ENCODE results near the gene PRKRA. TPM values are rescaled to one million over a fixed set of nuclear protein-coding genes. Genes with fewer than 3 reads are reported as not detected.
"Not testable (repeated sequence)": the region's sequence is repeated elsewhere in the genome, so short reads cannot be mapped to it uniquely, and the experiment has no call there.

Gene PRKRA
- total RNA-seq, 3 donors from 2014 or later: 61.3 to 73.9 (median 69.1) TPM

DNA sequence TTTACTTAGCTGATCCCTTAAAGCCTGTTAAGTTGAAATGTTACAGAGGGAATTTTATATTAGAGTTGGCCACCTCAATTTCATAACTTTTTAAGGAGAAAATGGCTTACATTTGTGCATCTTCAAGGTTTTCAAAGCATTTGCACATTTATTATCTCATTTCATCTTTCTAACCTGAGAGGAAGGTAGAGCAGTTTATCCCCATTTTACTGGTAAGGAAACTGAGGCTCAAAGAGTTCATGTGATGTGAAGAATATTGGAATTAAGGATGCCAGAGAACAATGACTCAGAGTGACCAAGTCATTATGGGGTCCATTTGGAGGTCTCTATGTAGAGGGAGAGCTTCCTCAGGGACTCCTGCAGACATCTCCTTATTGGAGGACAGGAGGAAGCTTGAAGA is 35.0 kb downstream of the PRKRA start:
- Histone ChIP-seq H3K27me3 (no peaks in the 10 kb centered on the region), H3K4me1 (no peaks in the 10 kb centered on the region), H3K36me3 (no peaks in the 10 kb centered on the region), H3K27ac (no peak overlapping the region), H3K4me3 (no peak overlapping the region), H3K9me3 (no peaks in the 10 kb centered on the region)
- intact Hi-C loops (cut with DNase I; ENCODE audit: low total_unique reads): no loop called here
- no peak for DNase-seq (ENCODE audit: low spot score in 2 of 2)
- TF ChIP-seq, protein P1, sequence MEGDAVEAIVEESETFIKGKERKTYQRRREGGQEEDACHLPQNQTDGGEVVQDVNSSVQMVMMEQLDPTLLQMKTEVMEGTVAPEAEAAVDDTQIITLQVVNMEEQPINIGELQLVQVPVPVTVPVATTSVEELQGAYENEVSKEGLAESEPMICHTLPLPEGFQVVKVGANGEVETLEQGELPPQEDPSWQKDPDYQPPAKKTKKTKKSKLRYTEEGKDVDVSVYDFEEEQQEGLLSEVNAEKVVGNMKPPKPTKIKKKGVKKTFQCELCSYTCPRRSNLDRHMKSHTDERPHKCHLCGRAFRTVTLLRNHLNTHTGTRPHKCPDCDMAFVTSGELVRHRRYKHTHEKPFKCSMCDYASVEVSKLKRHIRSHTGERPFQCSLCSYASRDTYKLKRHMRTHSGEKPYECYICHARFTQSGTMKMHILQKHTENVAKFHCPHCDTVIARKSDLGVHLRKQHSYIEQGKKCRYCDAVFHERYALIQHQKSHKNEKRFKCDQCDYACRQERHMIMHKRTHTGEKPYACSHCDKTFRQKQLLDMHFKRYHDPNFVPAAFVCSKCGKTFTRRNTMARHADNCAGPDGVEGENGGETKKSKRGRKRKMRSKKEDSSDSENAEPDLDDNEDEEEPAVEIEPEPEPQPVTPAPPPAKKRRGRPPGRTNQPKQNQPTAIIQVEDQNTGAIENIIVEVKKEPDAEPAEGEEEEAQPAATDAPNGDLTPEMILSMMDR (IDR thresholded peaks at IDR 0.05): no peak
- TF ChIP-seq POLR2AphosphoS5 (IDR thresholded peaks at IDR 0.05): no peak
- TF ChIP-seq POLR2A (IDR thresholded peaks at IDR 0.05): no peak

DNA sequence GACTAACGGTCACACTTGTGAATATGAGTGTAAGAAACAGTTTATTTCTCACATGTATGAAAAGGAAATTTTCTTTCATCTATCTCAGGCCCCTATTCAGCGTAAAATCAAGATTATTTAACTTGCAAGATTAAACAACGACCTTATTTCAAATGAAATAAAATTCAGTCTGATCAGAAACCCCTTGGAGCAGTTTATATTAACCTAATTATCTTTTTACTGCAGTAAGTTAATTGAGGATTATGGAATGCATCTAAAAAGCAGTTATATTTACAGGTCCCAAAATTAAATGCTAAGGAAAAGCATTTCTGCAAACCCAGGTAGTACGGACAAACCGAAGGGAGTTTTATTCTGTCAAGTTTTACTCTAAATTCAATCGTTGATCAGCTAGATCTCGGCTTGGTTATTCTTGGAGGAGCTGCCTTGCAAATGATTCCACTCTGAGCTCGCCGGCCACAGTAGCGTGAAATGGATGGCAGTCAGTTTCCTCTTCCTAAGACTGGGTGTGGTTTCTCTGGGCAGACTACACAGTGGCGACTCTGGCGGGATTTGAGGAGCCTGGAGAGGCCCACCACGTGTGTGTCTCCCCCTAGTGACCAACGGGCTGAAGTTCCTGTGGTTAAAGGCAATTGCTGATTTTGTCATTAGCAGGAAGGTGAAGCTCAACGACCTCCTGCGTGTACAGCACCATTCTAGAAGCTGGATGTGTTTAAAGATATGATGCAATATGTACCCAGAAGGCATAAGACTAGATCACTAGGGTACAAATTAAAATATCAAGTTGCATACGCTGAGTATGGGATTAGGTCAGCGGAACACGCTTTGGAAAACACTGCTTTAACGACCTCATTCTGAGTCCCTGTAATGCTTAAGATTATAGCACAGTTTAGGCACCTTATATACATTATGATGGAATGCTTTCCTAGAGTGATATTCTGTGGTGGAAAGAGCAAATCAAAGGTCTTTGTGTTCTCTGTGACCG is 36.4 kb downstream of the PRKRA start:
- no peaks in the 10 kb centered on the region for H3K4me1 ChIP-seq
- TF ChIP-seq POLR2A (IDR thresholded peaks at IDR 0.05): no peak
- TF ChIP-seq POLR2AphosphoS5 (IDR thresholded peaks at IDR 0.05): peak; percentile 38 to 63 (median 40)
- TF ChIP-seq, protein P1 (IDR thresholded peaks at IDR 0.05): peak; percentile 75 to 91 (median 85)
- intact Hi-C loops (cut with DNase I; ENCODE audit: low total_unique reads): no loop called here
- H3K4me3 ChIP-seq: peak overlapping the region; percentile 58 to 73 (median 72)
- no peaks in the 10 kb centered on the region for H3K36me3 ChIP-seq
- no peaks in the 10 kb centered on the region for H3K9me3 ChIP-seq
- no peaks in the 10 kb centered on the region for H3K27me3 ChIP-seq
- H3K27ac ChIP-seq: peak overlapping the region; percentile 92 to 93
- peak; percentile 87 to 89 for DNase-seq (ENCODE audit: low spot score in 2 of 2)

DNA sequence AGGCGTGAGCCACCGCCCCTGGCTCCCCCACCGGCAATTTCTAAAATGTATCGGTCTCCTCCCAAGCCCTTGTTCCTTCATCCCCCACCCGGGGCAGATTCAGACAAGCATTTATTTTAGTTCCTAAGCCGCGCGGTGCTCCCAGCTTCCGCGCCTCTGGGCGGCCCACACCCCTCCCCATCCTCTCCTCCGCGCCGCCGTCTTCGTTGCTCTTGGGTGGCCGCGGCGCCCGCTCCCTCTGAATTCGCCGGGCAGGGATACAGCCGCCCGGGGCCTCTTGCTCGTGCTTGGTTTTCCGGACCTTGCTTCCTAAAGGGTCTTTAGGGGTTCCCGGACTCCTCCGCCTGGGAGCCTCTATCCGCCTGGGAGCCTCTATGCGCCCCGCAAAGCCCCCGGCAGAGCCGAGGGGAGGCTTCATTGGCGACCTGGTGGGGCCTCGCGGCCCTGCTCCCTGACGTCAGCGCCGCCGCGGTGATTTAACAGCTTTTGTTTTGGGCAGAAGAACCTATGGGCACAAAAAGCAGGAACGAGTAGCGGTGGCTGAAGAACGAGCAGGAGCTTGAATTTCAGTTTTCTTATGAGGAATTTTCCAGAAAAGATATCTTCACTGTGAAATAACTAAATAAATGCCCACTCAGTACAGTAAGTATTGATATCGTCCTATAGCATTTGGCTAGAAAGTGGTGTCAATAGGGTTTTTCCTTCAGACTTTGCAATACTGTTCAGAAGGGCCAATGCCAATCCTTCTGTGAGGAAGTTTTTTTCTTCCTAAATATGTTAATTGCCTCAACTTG is 37.3 kb downstream of the PRKRA start:
- Histone ChIP-seq H3K4me1 (no peaks in the 10 kb centered on the region), H3K36me3 (no peaks in the 10 kb centered on the region), H3K9me3 (no peaks in the 10 kb centered on the region), H3K4me3 (peak overlapping the region; percentile 58 to 73 (median 72)), H3K27me3 (no peaks in the 10 kb centered on the region), H3K27ac (peak overlapping the region; percentile 92 to 93)
- TF ChIP-seq, protein P1 (IDR thresholded peaks at IDR 0.05): peak in 2 of 3 donors; percentile 14 to 25
- TF ChIP-seq POLR2A (IDR thresholded peaks at IDR 0.05) (no peak), POLR2AphosphoS5 (IDR thresholded peaks at IDR 0.05) (peak in 1 of 3 donors; percentile 41)
- peak; percentile 30 to 63 for DNase-seq (ENCODE audit: low spot score in 2 of 2)
- intact Hi-C loops (cut with DNase I; ENCODE audit: low total_unique reads): no loop called here

DNA sequence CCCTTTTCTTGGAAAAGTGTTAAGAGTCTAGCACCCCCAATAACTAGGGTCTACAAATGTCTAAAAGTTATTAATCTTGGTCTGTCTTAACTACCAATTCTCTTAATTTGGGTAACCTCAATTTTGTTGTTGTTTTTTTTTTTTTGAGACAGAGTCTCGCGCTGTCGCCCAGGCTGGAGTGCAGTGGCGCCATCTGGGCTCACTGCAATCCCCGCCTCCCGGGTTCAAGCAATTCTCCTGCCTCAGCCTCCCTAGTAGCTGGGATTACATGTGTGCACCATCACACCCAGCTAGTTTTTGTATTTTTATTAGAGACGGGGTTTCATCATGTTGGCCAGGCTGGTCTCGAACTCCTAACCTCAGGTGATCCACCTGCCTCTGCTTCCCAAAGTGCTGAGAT is 38.5 kb downstream of the PRKRA start:
- H3K4me3 ChIP-seq; H3K4me1 ChIP-seq; H3K27me3 ChIP-seq; H3K27ac ChIP-seq; H3K36me3 ChIP-seq; intact Hi-C loops (cut with DNase I; ENCODE audit: low total_unique reads); DNase-seq (ENCODE audit: low spot score in 2 of 2); H3K9me3 ChIP-seq: not testable (repeated sequence)

DNA sequence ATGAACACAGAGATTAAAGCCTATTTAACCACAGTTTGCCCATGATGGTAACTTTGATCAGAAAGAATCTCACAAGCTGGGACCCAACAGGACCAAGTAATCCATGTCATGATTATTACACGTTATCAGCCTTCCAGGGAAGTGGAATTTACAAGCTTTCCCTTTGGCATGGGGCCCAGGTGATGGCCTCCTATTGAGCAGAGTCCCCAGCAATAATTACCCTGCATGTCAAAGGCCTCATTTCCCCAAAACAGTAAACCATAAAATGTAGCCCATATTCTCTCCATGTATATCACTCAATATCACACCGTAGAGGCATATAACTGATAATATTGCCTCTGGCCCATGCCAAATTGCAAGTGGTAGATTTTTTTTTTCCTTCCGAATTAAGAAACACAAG is 38.9 kb downstream of the PRKRA start:
- Histone ChIP-seq H3K9me3 (no peaks in the 10 kb centered on the region), H3K4me3 (no peak overlapping the region), H3K4me1 (no peaks in the 10 kb centered on the region), H3K27ac (no peak overlapping the region), H3K27me3 (no peaks in the 10 kb centered on the region), H3K36me3 (no peaks in the 10 kb centered on the region)
- DNase-seq (ENCODE audit: low spot score in 2 of 2): no peak
- intact Hi-C loops (cut with DNase I; ENCODE audit: low total_unique reads): no loop called here
- TF ChIP-seq POLR2AphosphoS5 (IDR thresholded peaks at IDR 0.05) (no peak), POLR2A (IDR thresholded peaks at IDR 0.05) (no peak)
- TF ChIP-seq, protein P1 (IDR thresholded peaks at IDR 0.05): no peak

All from breast epithelium (tissue), 4 donors.